ENCODE results near the gene CYP2W1. TPM values are rescaled to one million over a fixed set of nuclear protein-coding genes. Genes with fewer than 3 reads are reported as not detected.

The CYP2W1 gene
- total RNA-seq, 4 donors from 2014 or later: not detected

DNA sequence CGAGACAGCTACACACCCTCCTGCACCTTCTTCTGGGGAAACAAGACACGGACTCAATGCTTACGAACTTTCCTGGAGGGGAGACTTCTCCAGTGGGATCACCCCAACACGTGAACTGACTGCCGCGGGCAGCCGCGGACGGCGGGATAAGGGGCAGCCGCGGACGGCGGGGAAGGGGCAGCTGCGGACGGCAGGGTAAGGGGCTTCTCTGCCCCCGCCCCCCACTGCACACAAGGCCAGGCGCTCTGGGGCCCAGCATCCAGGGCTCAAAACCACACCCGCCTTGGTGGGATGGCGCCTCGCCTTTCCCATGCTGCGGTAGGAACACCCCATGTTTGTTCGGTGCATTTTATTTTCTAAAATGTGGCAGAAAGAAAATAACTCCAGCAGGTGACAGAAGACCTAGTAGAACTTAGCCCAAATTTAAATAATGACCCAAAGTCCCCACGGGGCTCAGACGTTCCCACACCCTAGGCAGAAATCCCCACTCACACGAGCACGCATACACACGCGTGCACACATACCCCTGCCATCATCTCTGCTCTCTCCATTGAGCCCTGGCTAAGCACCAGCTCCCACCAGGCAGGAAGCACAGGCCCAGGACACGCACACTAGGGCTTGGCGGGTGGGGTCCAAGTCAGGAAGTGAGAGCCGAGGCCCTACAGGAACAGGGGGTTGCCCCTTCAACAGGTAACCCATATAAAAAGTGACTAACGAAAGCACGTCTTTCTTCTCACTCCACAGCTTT is 34.8 kb downstream of the CYP2W1 start:
- WGBS, 2 donors (ENCODE audit: low coverage in 1 of 2): 86 to 94% methylated on average over 6 to 8 of the region's 34 CpGs

DNA sequence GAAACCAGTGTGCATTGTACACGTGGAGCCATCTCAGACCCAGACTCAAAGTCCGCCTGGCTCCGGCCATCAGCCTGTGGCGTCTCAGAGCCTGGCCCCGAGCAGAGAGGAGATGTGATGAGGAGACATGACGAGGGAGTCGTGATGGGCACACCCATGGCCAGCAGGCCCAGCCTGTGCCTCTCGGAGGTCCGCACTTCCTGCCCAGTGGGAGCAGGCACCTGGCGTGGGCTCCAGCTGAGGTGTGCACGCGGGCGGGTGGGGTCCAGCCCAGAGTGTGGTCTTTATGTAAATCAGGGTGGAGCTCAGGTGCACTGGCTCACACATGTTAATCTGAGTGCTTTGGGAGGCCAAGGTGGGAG is 35.3 kb downstream of the CYP2W1 start:
- ATAC-seq: no peak
- Histone ChIP-seq H3K27ac (no peak overlapping the region), H3K9me3 (no peaks in the 10 kb centered on the region), H3K36me3 (peaks cover 0 to 59% of the 10 kb centered on the region in 2 donors), H3K27me3 (no peaks in the 10 kb centered on the region), H3K4me1 (peaks cover 0 to 25% (median 0%) of the 10 kb centered on the region in 3 donors), H3K4me3 (no peak overlapping the region)
- 73 to 89% methylated on average over 5 to 6 of the region's 13 CpGs for WGBS, 2 donors (ENCODE audit: low coverage in 1 of 2)
- TF ChIP-seq, protein P1, sequence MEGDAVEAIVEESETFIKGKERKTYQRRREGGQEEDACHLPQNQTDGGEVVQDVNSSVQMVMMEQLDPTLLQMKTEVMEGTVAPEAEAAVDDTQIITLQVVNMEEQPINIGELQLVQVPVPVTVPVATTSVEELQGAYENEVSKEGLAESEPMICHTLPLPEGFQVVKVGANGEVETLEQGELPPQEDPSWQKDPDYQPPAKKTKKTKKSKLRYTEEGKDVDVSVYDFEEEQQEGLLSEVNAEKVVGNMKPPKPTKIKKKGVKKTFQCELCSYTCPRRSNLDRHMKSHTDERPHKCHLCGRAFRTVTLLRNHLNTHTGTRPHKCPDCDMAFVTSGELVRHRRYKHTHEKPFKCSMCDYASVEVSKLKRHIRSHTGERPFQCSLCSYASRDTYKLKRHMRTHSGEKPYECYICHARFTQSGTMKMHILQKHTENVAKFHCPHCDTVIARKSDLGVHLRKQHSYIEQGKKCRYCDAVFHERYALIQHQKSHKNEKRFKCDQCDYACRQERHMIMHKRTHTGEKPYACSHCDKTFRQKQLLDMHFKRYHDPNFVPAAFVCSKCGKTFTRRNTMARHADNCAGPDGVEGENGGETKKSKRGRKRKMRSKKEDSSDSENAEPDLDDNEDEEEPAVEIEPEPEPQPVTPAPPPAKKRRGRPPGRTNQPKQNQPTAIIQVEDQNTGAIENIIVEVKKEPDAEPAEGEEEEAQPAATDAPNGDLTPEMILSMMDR (IDR thresholded peaks at IDR 0.05): no peak
- TF ChIP-seq EP300 (IDR thresholded peaks at IDR 0.05) (no peak), POLR2AphosphoS5 (IDR thresholded peaks at IDR 0.05) (no peak), POLR2A (IDR thresholded peaks at IDR 0.05) (no peak)

More for the DNA sequence above, 34.8 kb downstream of the CYP2W1 start:
- TF ChIP-seq POLR2A (IDR thresholded peaks at IDR 0.05) (no peak), EP300 (IDR thresholded peaks at IDR 0.05) (no peak), POLR2AphosphoS5 (IDR thresholded peaks at IDR 0.05) (no peak)
- TF ChIP-seq, protein P1 (IDR thresholded peaks at IDR 0.05): no peak
- no peak for ATAC-seq
- Histone ChIP-seq H3K4me3 (no peak overlapping the region), H3K9me3 (no peaks in the 10 kb centered on the region), H3K4me1 (peaks cover 0 to 31% (median 0%) of the 10 kb centered on the region in 3 donors), H3K27ac (no peak overlapping the region), H3K36me3 (peaks cover 0 to 54% of the 10 kb centered on the region in 2 donors), H3K27me3 (no peaks in the 10 kb centered on the region)

DNA sequence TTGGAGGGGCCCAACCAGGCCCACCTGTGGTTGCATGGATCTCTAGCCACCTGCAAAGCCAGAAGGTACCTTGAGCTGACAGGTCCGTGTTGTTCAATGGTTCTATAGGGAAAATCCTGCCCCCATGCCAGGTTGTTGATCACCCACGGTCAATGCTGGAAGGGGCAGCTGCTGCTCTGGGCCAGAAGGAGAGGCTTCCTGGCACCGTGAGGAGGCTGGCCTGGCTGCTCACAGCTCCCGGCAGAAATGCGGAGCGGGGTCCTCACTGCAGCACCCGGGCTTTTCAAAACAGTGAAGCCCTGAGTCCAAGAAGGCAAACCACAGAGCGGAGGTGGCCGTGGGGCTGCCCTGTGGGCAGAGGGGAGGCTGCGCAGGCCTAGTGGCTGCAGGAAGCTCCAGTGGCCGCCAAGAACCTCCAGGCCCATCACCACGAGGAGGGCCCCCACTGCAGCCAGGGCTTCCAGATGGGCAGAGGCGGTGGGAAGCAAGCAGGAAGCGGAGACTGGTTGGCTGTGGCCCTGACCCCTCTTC is 36.3 kb downstream of the CYP2W1 start:
- TF ChIP-seq EP300 (IDR thresholded peaks at IDR 0.05) (no peak), POLR2AphosphoS5 (IDR thresholded peaks at IDR 0.05) (no peak), POLR2A (IDR thresholded peaks at IDR 0.05) (no peak)
- TF ChIP-seq, protein P1 (IDR thresholded peaks at IDR 0.05): no peak
- Histone ChIP-seq H3K36me3 (peaks cover 0 to 60% of the 10 kb centered on the region in 2 donors), H3K27me3 (no peaks in the 10 kb centered on the region), H3K9me3 (no peaks in the 10 kb centered on the region), H3K27ac (no peak overlapping the region), H3K4me3 (no peak overlapping the region), H3K4me1 (peaks cover 0 to 23% (median 0%) of the 10 kb centered on the region in 3 donors)
- 50% methylated on average over 1 of the region's 14 CpGs; no CpG with 5 or more reads in 1 of the 2 donors for WGBS, 2 donors (ENCODE audit: low coverage in 1 of 2)
- no peak for ATAC-seq

GRCh38 chr7:1019789-1020610 is 37.0 kb downstream of the CYP2W1 start:
- WGBS, 2 donors (ENCODE audit: low coverage in 1 of 2): no CpG with 5 or more reads among the region's 42 CpGs
- H3K27ac ChIP-seq: no peak overlapping the region
- H3K27me3 ChIP-seq: no peaks in the 10 kb centered on the region
- peaks cover 0 to 23% (median 0%) of the 10 kb centered on the region in 3 donors for H3K4me1 ChIP-seq
- H3K36me3 ChIP-seq: peaks cover 0 to 67% of the 10 kb centered on the region in 2 donors
- TF ChIP-seq POLR2A (IDR thresholded peaks at IDR 0.05): no peak
- no peak for TF ChIP-seq POLR2AphosphoS5 (IDR thresholded peaks at IDR 0.05)
- TF ChIP-seq, protein P1 (IDR thresholded peaks at IDR 0.05): no peak
- no peak for TF ChIP-seq EP300 (IDR thresholded peaks at IDR 0.05)
- H3K4me3 ChIP-seq: no peak overlapping the region
- no peak for ATAC-seq
- H3K9me3 ChIP-seq: no peaks in the 10 kb centered on the region

Data from gastroesophageal sphincter (tissue), 4 donors.